ENCODE measurements around the gene PPP2R2D.

Gene PPP2R2D

GRCh38 chr10:131885391-131886165, 15.2 kb upstream of the PPP2R2D start:
- FAIRE-seq, result no peak
- peak; percentile 54 for DNase-seq (ENCODE audit: extremely low spot score, insufficient read length, low read depth)

- no peak for FAIRE-seq
- DNase-seq (ENCODE audit: extremely low spot score, insufficient read length, low read depth), result no peak
These were observed 14.6 kb upstream of the PPP2R2D start for GRCh38 chr10:131886237-131886636.

- DNase-seq (ENCODE audit: extremely low spot score, insufficient read length, low read depth) (no peak), FAIRE-seq (no peak)
These were observed 12.6 kb upstream of the PPP2R2D start for GRCh38 chr10:131888186-131888604.

GRCh38 chr10:131889755-131890154, 11.1 kb upstream of the PPP2R2D start:
- no peak for DNase-seq (ENCODE audit: extremely low spot score, insufficient read length, low read depth)
- FAIRE-seq, result no peak

GRCh38 chr10:131890276-131891195, 10.3 kb upstream of the PPP2R2D start:
- DNase-seq (ENCODE audit: extremely low spot score, insufficient read length, low read depth), result no peak
- FAIRE-seq, result no peak

- FAIRE-seq, result no peak
These were observed 9.4 kb upstream of the PPP2R2D start for GRCh38 chr10:131891196-131891928.

GRCh38 chr10:131891929-131892805, 8.6 kb upstream of the PPP2R2D start:
- no peak for FAIRE-seq
- DNase-seq (ENCODE audit: extremely low spot score, insufficient read length, low read depth), result no peak

More at GRCh38 chr10:131891196-131891928, 9.4 kb upstream of the PPP2R2D start:
- DNase-seq (ENCODE audit: extremely low spot score, insufficient read length, low read depth), result no peak

- no peak for DNase-seq (ENCODE audit: extremely low spot score, insufficient read length, low read depth)
- FAIRE-seq, result no peak
These were observed 7.8 kb upstream of the PPP2R2D start for GRCh38 chr10:131892806-131893675.

GRCh38 chr10:131895116-131895515, 5.7 kb upstream of the PPP2R2D start:
- DNase-seq (ENCODE audit: extremely low spot score, insufficient read length, low read depth) (no peak), FAIRE-seq (no peak)

GRCh38 chr10:131896403-131896802, 4.4 kb upstream of the PPP2R2D start:
- FAIRE-seq (no peak), DNase-seq (ENCODE audit: extremely low spot score, insufficient read length, low read depth) (no peak)

GRCh38 chr10:131897297-131897899, 3.4 kb upstream of the PPP2R2D start:
- FAIRE-seq (no peak), DNase-seq (ENCODE audit: extremely low spot score, insufficient read length, low read depth) (no peak)

- no peak for DNase-seq (ENCODE audit: extremely low spot score, insufficient read length, low read depth)
- FAIRE-seq, result no peak
These were observed 2.7 kb upstream of the PPP2R2D start for GRCh38 chr10:131898061-131898460.

- no peak for DNase-seq (ENCODE audit: extremely low spot score, insufficient read length, low read depth)
- FAIRE-seq, result no peak
These were observed 2.1 kb upstream of the PPP2R2D start for GRCh38 chr10:131898713-131899112.

GRCh38 chr10:131899116-131899690, 1.6 kb upstream of the PPP2R2D start:
- FAIRE-seq (no peak), DNase-seq (ENCODE audit: extremely low spot score, insufficient read length, low read depth) (no peak)

- FAIRE-seq (no peak), DNase-seq (ENCODE audit: extremely low spot score, insufficient read length, low read depth) (no peak)
These were observed 986 bp upstream of the PPP2R2D start for GRCh38 chr10:131899695-131900349.

- FAIRE-seq, result no peak
- DNase-seq (ENCODE audit: extremely low spot score, insufficient read length, low read depth), result no peak
These were observed 497 bp downstream of the PPP2R2D start for GRCh38 chr10:131901181-131901829.

- FAIRE-seq (no peak), DNase-seq (ENCODE audit: extremely low spot score, insufficient read length, low read depth) (no peak)
These were observed 1.4 kb downstream of the PPP2R2D start for GRCh38 chr10:131902211-131902610.
